IMR-90 (cell line): ENCODE results near the gene PLA2G12A. TPM values are rescaled to one million over a fixed set of nuclear protein-coding genes. Genes with fewer than 3 reads are reported as not detected.

Source experiments
- ATAC-seq: fragments of 200-7000 bp; cut with Tn5 transposase; 2 replicates; pipeline ENCODE4 v1.9.1; 2020; ENCODE audit warnings: low read depth, mild to moderate bottlenecking, moderate library complexity
- BruUV-seq: library from RNA; stranded (reverse); fragments of 400-500 nt; replicated peaks from 2 replicates; lab custom pipeline; 2021; lab: Mats Ljungman, UMichigan
- CTCF ChIA-PET: fragments of 300-600 bp; formaldehyde crosslinking; extraction: SDS; loops from one replicate; lab custom pipeline; 2021; ENCODE audit warnings: antibody characterized with exemption; lab: Yijun Ruan, JAX
- POLR2A ChIA-PET: fragments of 300-600 bp; sonication (Branson Sonifier 250); formaldehyde crosslinking; loops from one replicate; lab custom pipeline; 2022; ENCODE audit warnings: antibody characterized with exemption; ENCODE audit not compliant: unreplicated experiment; lab: Charles Lee
- DNase-seq: peaks from one replicate; pipeline ENCODE4 v3.0.0; 2013
- H2AFZ ChIP-seq: replicated peaks from 2 replicates; pipeline ENCODE3; 2013; ENCODE audit warnings: low read length, mild to moderate bottlenecking; ENCODE audit not compliant: poor library complexity
- H2AK5ac ChIP-seq: 2 replicates; pipeline ENCODE4 v1.6.1; 2013; ENCODE audit warnings: low read depth, low read length, inconsistent platforms
- H2AK9ac ChIP-seq: replicated peaks from 2 replicates; pipeline ENCODE3; 2013; ENCODE audit warnings: mild to moderate bottlenecking, low read depth, low read length, moderate library complexity; ENCODE audit not compliant: poor library complexity
- H2BK120ac ChIP-seq: 2 replicates; pipeline ENCODE4 v1.6.1; 2013; ENCODE audit warnings: low read depth, low read length, inconsistent platforms
- H2BK15ac ChIP-seq: 3 replicates; pipeline ENCODE4 v1.6.1; 2013; ENCODE audit warnings: low read depth, low read length, inconsistent platforms
- H2BK20ac ChIP-seq: 2 replicates; pipeline ENCODE4 v1.6.1; 2013; ENCODE audit warnings: low read depth, mild to moderate bottlenecking, inconsistent platforms, low read length, moderate library complexity
- H2BK5ac ChIP-seq: 2 replicates; pipeline ENCODE4 v1.6.1; 2013; ENCODE audit warnings: mild to moderate bottlenecking, low read depth, low read length, inconsistent platforms; ENCODE audit not compliant: poor library complexity, severe bottlenecking
- H3K14ac ChIP-seq: replicated peaks from 2 replicates; pipeline ENCODE4 v1.6.1; 2013; ENCODE audit warnings: low read depth, low read length, inconsistent platforms
- H3K18ac ChIP-seq: 2 replicates; pipeline ENCODE4 v1.6.1; 2013; ENCODE audit warnings: low read depth, low read length, control low read depth
- H3K23ac ChIP-seq: 2 replicates; pipeline ENCODE4 v1.6.1; 2013; ENCODE audit warnings: low read depth, low read length, inconsistent platforms
- H3K27ac ChIP-seq: 2 replicates; pipeline ENCODE4 v1.5.1; 2013; ENCODE audit warnings: mild to moderate bottlenecking, control low read depth, low read length; ENCODE audit not compliant: insufficient read depth
- H3K27me3 ChIP-seq: 2 replicates; pipeline ENCODE4 v1.6.1; 2013; ENCODE audit warnings: low read length; ENCODE audit not compliant: control insufficient read depth, insufficient read depth
- H3K36me3 ChIP-seq: 2 replicates; pipeline ENCODE4 v1.6.1; 2013; ENCODE audit warnings: low read length, mixed read lengths; ENCODE audit not compliant: control insufficient read depth, insufficient read depth
- H3K4ac ChIP-seq: 2 replicates; pipeline ENCODE4 v1.6.1; 2013; ENCODE audit warnings: low read depth, low read length, inconsistent platforms
- H3K4me1 ChIP-seq: 2 replicates; pipeline ENCODE4 v1.6.1; 2013; ENCODE audit warnings: low read length, mixed read lengths; ENCODE audit not compliant: control insufficient read depth, insufficient read depth
- H3K4me2 ChIP-seq: 2 replicates; pipeline ENCODE4 v1.6.1; 2013; ENCODE audit warnings: low read depth, mild to moderate bottlenecking, control low read depth, low read length, moderate library complexity
- H3K4me3 ChIP-seq: 2 replicates; pipeline ENCODE4 v1.5.1; 2013; ENCODE audit warnings: low read depth, mild to moderate bottlenecking, control low read depth, low read length, moderate library complexity; ENCODE audit not compliant: insufficient read depth
- H3K56ac ChIP-seq: 2 replicates; pipeline ENCODE4 v1.6.1; 2013; ENCODE audit warnings: low read length, inconsistent platforms; ENCODE audit not compliant: insufficient read depth; ENCODE audit errors: extremely low read depth
- H3K79me1 ChIP-seq, 2 experiments: 2 replicates each; pipeline ENCODE4 v1.6.1; 2013; ENCODE audit warnings: low read length in 2 of 2, inconsistent platforms in 1 of 2, low read depth in 1 of 2
- H3K9ac ChIP-seq: 2 replicates; pipeline ENCODE4 v1.6.1; 2013; ENCODE audit warnings: low read depth, low read length, control low read depth
- H3K9me1 ChIP-seq: 2 replicates; pipeline ENCODE4 v1.6.1; 2013; ENCODE audit warnings: low read length, inconsistent platforms; ENCODE audit not compliant: insufficient read depth
- H3K9me3 ChIP-seq: 2 replicates; pipeline ENCODE4 v1.6.1; 2013; ENCODE audit warnings: low read length; ENCODE audit not compliant: control insufficient read depth, insufficient read depth
- H4K20me1 ChIP-seq: 2 replicates; pipeline ENCODE4 v1.6.1; 2013; ENCODE audit warnings: low read length, inconsistent platforms; ENCODE audit not compliant: insufficient read depth
- H4K5ac ChIP-seq: 2 replicates; pipeline ENCODE4 v1.6.1; 2013; ENCODE audit warnings: mild to moderate bottlenecking, low read depth, low read length, control low read depth
- H4K8ac ChIP-seq, 2 experiments: 2 replicates each; pipeline ENCODE4 v1.6.1; 2013; ENCODE audit warnings: low read depth in 2 of 2, low read length in 2 of 2, control low read depth in 1 of 2, inconsistent platforms in 1 of 2
- H4K91ac ChIP-seq: 2 replicates; pipeline ENCODE4 v1.6.1; 2013; ENCODE audit warnings: low read depth, low read length, inconsistent platforms; ENCODE audit not compliant: insufficient read depth
- FOS ChIP-seq: fragments of 150-350 bp; IDR thresholded peaks from 2 replicates; pipeline ENCODE4 v1.6.1; 2016; ENCODE audit warnings: low read depth, low read length
- POLR2A ChIP-seq: IDR thresholded peaks from 2 replicates; pipeline ENCODE4 v1.6.1; 2012; ENCODE audit warnings: mild to moderate bottlenecking, low read depth, low read length
- WGBS, 2 experiments: methylation state at CpG; one replicate each; pipeline versions ENCODE4 v1.1.5 to v1.1.7; 2013; ENCODE audit warnings: missing lambda C conversion rate in 2 of 2; ENCODE audit not compliant: insufficient read length in 1 of 2; ENCODE audit errors: extremely low coverage in 2 of 2; 5-methylcytosine and 5-hydroxymethylcytosine counted together
- dilution Hi-C: fragments of 300-500 bp; cut with HindIII; formaldehyde crosslinking; loops from one replicate; pipeline ENCODE4 v1.14.3; 2018; ENCODE audit warnings: low sequenced_read_pairs; ENCODE audit not compliant: unreplicated experiment
- in situ Hi-C: fragments of 300-500 bp; cut with MboI; formaldehyde crosslinking; loops from 3 replicates; pipeline ENCODE4 v1.14.3; 2019; ENCODE audit warnings: low sequenced_read_pairs, inconsistent platforms, mixed read lengths
- intact Hi-C: fragments of 100-400 bp; cut with micrococcal nuclease; formaldehyde crosslinking; loops from 2 replicates; pipeline ENCODE4 v1.10.0; 2022
- polyA plus RNA-seq, 3 experiments: library from polyadenylated mRNA; depleted of rRNA; stranded (reverse); fragments of >200 nt; gene quantifications; 2 replicates each; pipeline ENCODE4 v1.2.3, GENCODE V29; 2012; ENCODE audit warnings: low replicate concordance in 1 of 3
- total RNA-seq: library from RNA; depleted of rRNA; stranded (reverse); fragments of >200 nt; gene quantifications from 2 replicates; pipeline ENCODE4 v1.2.3, GENCODE V29; 2012

The PLA2G12A gene
- total and polyA plus RNA-seq, 2 of the 4 experiments (the other 2 are of a cell fraction): 10.3 to 17.4 TPM

DNA sequence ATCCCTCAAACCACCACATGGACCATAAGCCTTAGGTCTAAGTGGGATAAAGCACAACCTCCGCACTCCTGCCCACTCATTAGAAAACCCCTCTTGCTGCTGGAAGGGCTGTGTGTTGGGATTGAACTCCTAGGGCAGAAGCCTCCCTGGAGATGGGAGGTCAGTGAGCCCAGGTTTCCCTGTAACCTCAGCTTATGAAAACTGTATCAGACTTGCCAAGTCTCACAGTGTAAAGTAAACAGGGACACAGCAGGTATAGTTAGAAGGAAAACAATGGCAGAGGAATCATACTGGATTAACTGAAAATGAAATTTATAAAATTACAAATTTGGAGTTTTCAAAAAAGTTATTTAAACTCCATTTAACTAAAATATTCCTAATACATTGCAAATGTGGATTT, 56.6 kb downstream of the PLA2G12A start:
- ChIA-PET CTCF (no interaction called here), POLR2A (no interaction called here)
- Histone ChIP-seq H4K5ac (no peak overlapping the region), H3K14ac (no peak overlapping the region), H3K56ac (no peak overlapping the region), H3K9me3 (no peaks in the 10 kb centered on the region), H4K20me1 (no peaks in the 10 kb centered on the region), H2BK120ac (no peak overlapping the region), H2AK5ac (no peak overlapping the region), H3K18ac (no peak overlapping the region), H3K4me3 (no peak overlapping the region), H3K27ac (no peak overlapping the region), H3K9me1 (no peaks in the 10 kb centered on the region), H3K36me3 (no peaks in the 10 kb centered on the region), H2AK9ac (no peak overlapping the region), H3K23ac (no peak overlapping the region), H3K79me1 (no peaks in the 10 kb centered on the region), H2BK15ac (no peak overlapping the region), H2BK20ac (no peak overlapping the region), H2BK5ac (no peak overlapping the region), H4K8ac (no peak overlapping the region), H3K27me3 (no peaks in the 10 kb centered on the region), H3K4me2 (no peak overlapping the region), H3K4me1 (no peaks in the 10 kb centered on the region), H2AFZ (no peak overlapping the region), H3K4ac (no peak overlapping the region), H3K9ac (no peak overlapping the region), H4K91ac (no peak overlapping the region)
- TF ChIP-seq FOS: no peak
- no peak for TF ChIP-seq POLR2A
- dilution Hi-C loops (no loop called here), intact Hi-C loops (no loop called here), in situ Hi-C loops (no loop called here)
- WGBS, 2 experiments: no CpG with 5 or more reads among the region's 1 CpG
- DNase-seq (no peak), ATAC-seq (no peak)
- no TSS peak for BruUV-seq
